ENCODE measurements around the gene CPN2. TPM values are rescaled to one million over a fixed set of nuclear protein-coding genes. Genes with fewer than 3 reads are reported as not detected.

Gene CPN2
- total and polyA plus RNA-seq, 7 donors, result 0.03 to 0.13 TPM; not detected in 5

- DNase-seq, result no peak
- Histone ChIP-seq H3K4me1 (peaks cover 23% of the 10 kb centered on the region), H3K36me3 (ENCODE audit: insufficient read depth in 1 of 2, low read depth in 1 of 2) (no peaks in the 10 kb centered on the region), H3K9me3 (no peaks in the 10 kb centered on the region), H3K27me3 (ENCODE audit: insufficient read depth in 3 of 3, low read length in 2 of 3) (no peaks in the 10 kb centered on the region), H3K27ac (no peak overlapping the region), H3K4me3 (no peak overlapping the region)
- ATAC-seq, result no peak
- 93 to 97% (median 96%) methylated on average over 3 of the region's 3 CpGs for WGBS, 3 donors
- TF ChIP-seq CTCF (IDR thresholded peaks at IDR 0.05), result no peak
- intact Hi-C loops (cut with DNase I), result loop anchor here in 1 of 2 donors (5.0 kb wide), 1 partner anchor 328 kb away; no protein-coding TSS in a partner anchor
Observed at GRCh38 chr3:194324823-194325327, 26.3 kb downstream of the CPN2 start.

GRCh38 chr3:194323785-194324735, 27.1 kb downstream of the CPN2 start:
- H3K27ac ChIP-seq, result peak overlapping the region; percentile 89
- peak overlapping the region; percentile 63 for H3K4me3 ChIP-seq
- TF ChIP-seq CTCF (IDR thresholded peaks at IDR 0.05), result no peak
- intact Hi-C loops (cut with DNase I), result loop anchor here in 1 of 2 donors (5.0 kb wide), 1 partner anchor 327 kb away; no protein-coding TSS in a partner anchor
- H3K27me3 ChIP-seq (ENCODE audit: insufficient read depth in 3 of 3, low read length in 2 of 3), result no peaks in the 10 kb centered on the region
- H3K4me1 ChIP-seq, result peaks cover 23% of the 10 kb centered on the region
- no peaks in the 10 kb centered on the region for H3K36me3 ChIP-seq (ENCODE audit: insufficient read depth in 1 of 2, low read depth in 1 of 2)
- DNase-seq (peak; percentile 88 to 97), ATAC-seq (peak; percentile 89 to 94 (median 90))
- H3K9me3 ChIP-seq, result no peaks in the 10 kb centered on the region
- 10 to 21% (median 13%) methylated on average over 39 of the region's 39 CpGs for WGBS, 3 donors

GRCh38 chr3:194322678-194323211, 28.4 kb downstream of the CPN2 start:
- DNase-seq (peak; percentile 48 to 80), ATAC-seq (peak; percentile 51 to 69 (median 59))
- Histone ChIP-seq H3K4me3 (no peak overlapping the region), H3K9me3 (no peaks in the 10 kb centered on the region), H3K4me1 (peaks cover 19% of the 10 kb centered on the region), H3K36me3 (ENCODE audit: insufficient read depth in 1 of 2, low read depth in 1 of 2) (no peaks in the 10 kb centered on the region), H3K27ac (peak overlapping the region; percentile 89), H3K27me3 (ENCODE audit: insufficient read depth in 3 of 3, low read length in 2 of 3) (no peaks in the 10 kb centered on the region)
- WGBS, 3 donors, result 72% methylated on average over 18 of the region's 18 CpGs
- no peak for TF ChIP-seq CTCF (IDR thresholded peaks at IDR 0.05)
- intact Hi-C loops (cut with DNase I), result loop anchor here in 1 of 2 donors (5.0 kb wide), 1 partner anchor 325 kb away; no protein-coding TSS in a partner anchor

- DNase-seq (no peak), ATAC-seq (no peak)
- no peak overlapping the region for H3K4me3 ChIP-seq
- no peaks in the 10 kb centered on the region for H3K9me3 ChIP-seq
- H3K27ac ChIP-seq, result no peak overlapping the region
- WGBS, 3 donors, result 82 to 91% (median 85%) methylated on average over 26 of the region's 26 CpGs
- peaks cover 0 to 2% (median 0%) of the 10 kb centered on the region in 3 donors for H3K27me3 ChIP-seq (ENCODE audit: insufficient read depth in 3 of 3, low read length in 2 of 3)
- peaks cover 19% of the 10 kb centered on the region for H3K4me1 ChIP-seq
- H3K36me3 ChIP-seq (ENCODE audit: insufficient read depth in 1 of 2, low read depth in 1 of 2), result no peaks in the 10 kb centered on the region
- intact Hi-C loops (cut with DNase I), result loop anchor here in 1 of 2 donors (5.0 kb wide), 1 partner anchor 325 kb away; no protein-coding TSS in a partner anchor
- TF ChIP-seq CTCF (IDR thresholded peaks at IDR 0.05), result no peak
Observed at GRCh38 chr3:194321693-194322640, 29.2 kb downstream of the CPN2 start.

Data from psoas muscle (tissue), 8 donors.